Psoas muscle (tissue), 8 donors: Measurements from ENCODE around the gene FBXO8. TPM values are rescaled to one million over a fixed set of nuclear protein-coding genes. Genes with fewer than 3 reads are reported as not detected.
"Not testable (repeated sequence)": the region's sequence is repeated elsewhere in the genome, so short reads cannot be mapped to it uniquely, and the experiment has no call there.

Experiments
- ATAC-seq, 4 donors: fragments of 200-7000 bp; cut with Tn5 transposase; one replicate each; pipeline ENCODE4 v1.9.1; 2020; ENCODE audit warnings: moderate library complexity in 3 of 4, mild to moderate bottlenecking in 2 of 4
- DNase-seq, 2 donors: peaks; one replicate each; pipeline ENCODE4 v3.0.0-alpha.2; 2020
- H3K27ac ChIP-seq: fragments of 200-600 bp; one replicate; pipeline ENCODE4 v1.8.0; 2022
- H3K27me3 ChIP-seq, 3 donors: fragments of 200-600 bp in 1 of 3; one replicate each; pipeline versions ENCODE4 v1.6.1 to v1.8.0; 2013 to 2022; ENCODE audit warnings: low read length in 2 of 3, mild to moderate bottlenecking in 2 of 3, moderate library complexity in 1 of 3; ENCODE audit not compliant: insufficient read depth in 3 of 3
- H3K36me3 ChIP-seq, 2 donors: fragments of 200-600 bp in 1 of 2; one replicate each; pipeline versions ENCODE4 v1.6.1 to v1.8.0; 2013 to 2022; ENCODE audit warnings: low read depth in 1 of 2, mild to moderate bottlenecking in 1 of 2, moderate library complexity in 1 of 2; ENCODE audit not compliant: insufficient read depth in 1 of 2
- H3K4me1 ChIP-seq: fragments of 200-600 bp; one replicate; pipeline ENCODE4 v1.8.0; 2022
- H3K4me3 ChIP-seq: fragments of 200-600 bp; one replicate; pipeline ENCODE4 v1.8.0; 2022; ENCODE audit warnings: mild to moderate bottlenecking
- H3K9me3 ChIP-seq: fragments of 200-600 bp; one replicate; pipeline ENCODE4 v1.8.0; 2022
- CTCF ChIP-seq: fragments of 200-600 bp; IDR thresholded peaks from one replicate; pipeline ENCODE4 v1.8.0; 2022; ENCODE audit warnings: antibody characterized with exemption
- WGBS, 3 donors: extraction: QIAGEN DNeasy Blood & Tissue Kit; methylation state at CpG; one replicate each; pipeline versions ENCODE4 v1.1.6 to v1.1.7; 2013; 5-methylcytosine and 5-hydroxymethylcytosine counted together
- intact Hi-C, 2 donors: fragments of 100-400 bp; cut with DNase I; formaldehyde crosslinking; loops; one replicate each; pipeline versions ENCODE4 v1.11.0 to v1.14.2; 2022
- polyA plus RNA-seq, 3 donors: library from polyadenylated mRNA; stranded (reverse); fragments of 200-250 nt; gene quantifications; one replicate each; pipeline ENCODE4 v1.2.3, GENCODE V29; 2013
- total RNA-seq, 4 donors: library from RNA; stranded (reverse); fragmentation: NEBNext Ultra II Directional in 2 of 4; extraction: Animal tissue kit (Norgen Biotek cat#: 25700) in 2 of 4; gene quantifications; one replicate each; pipeline versions ENCODE4 v1.2.1 to v1.2.4, GENCODE V29; 2021 to 2023
- donor health status: healthy with polysubstance abuse.
- donor health status: DM: no; HTN: no; CAD: no; lungs with moderate emphysema.
- donor health status: Bipolar disorder and iron deficiency.
- donor health status: healthy.
- donor health status: DM: yes; HTN: yes; CAD: no.
- donor health status: DM: no; HTN: no; CAD: no.
- donor health status: DM: no; HTN: no; CAD: no.
- donor health status: DM: yes; HTN: yes; CAD: no.

Gene FBXO8
- total and polyA plus RNA-seq, 7 donors: 7.2 to 21.4 (median 10.2) TPM

GRCh38 chr4:174312993-174313392 lies 29.5 kb upstream of the FBXO8 start:
- intact Hi-C loops: no loop called here
- no peaks in the 10 kb centered on the region for H3K4me1 ChIP-seq
- no peak overlapping the region for H3K4me3 ChIP-seq
- TF ChIP-seq CTCF: no peak
- peaks cover 0 to 67% of the 10 kb centered on the region in 2 donors for H3K36me3 ChIP-seq
- ATAC-seq: no peak
- H3K27me3 ChIP-seq: no peaks in the 10 kb centered on the region
- H3K9me3 ChIP-seq: no peaks in the 10 kb centered on the region
- WGBS, 3 donors: 96 to 98% (median 97%) methylated on average over 3 of the region's 3 CpGs
- no peak for DNase-seq
- no peak overlapping the region for H3K27ac ChIP-seq

GRCh38 chr4:174307694-174308093 lies 24.2 kb upstream of the FBXO8 start:
- intact Hi-C loops: no loop called here
- no peaks in the 10 kb centered on the region for H3K4me1 ChIP-seq
- no peak overlapping the region for H3K27ac ChIP-seq
- DNase-seq (no peak), ATAC-seq (no peak)
- H3K4me3 ChIP-seq: no peak overlapping the region
- no peaks in the 10 kb centered on the region for H3K9me3 ChIP-seq
- peaks cover 0 to 92% of the 10 kb centered on the region in 2 donors for H3K36me3 ChIP-seq
- H3K27me3 ChIP-seq: no peaks in the 10 kb centered on the region
- WGBS, 3 donors: 84 to 94% (median 92%) methylated on average over 4 of the region's 4 CpGs
- no peak for TF ChIP-seq CTCF

DNA sequence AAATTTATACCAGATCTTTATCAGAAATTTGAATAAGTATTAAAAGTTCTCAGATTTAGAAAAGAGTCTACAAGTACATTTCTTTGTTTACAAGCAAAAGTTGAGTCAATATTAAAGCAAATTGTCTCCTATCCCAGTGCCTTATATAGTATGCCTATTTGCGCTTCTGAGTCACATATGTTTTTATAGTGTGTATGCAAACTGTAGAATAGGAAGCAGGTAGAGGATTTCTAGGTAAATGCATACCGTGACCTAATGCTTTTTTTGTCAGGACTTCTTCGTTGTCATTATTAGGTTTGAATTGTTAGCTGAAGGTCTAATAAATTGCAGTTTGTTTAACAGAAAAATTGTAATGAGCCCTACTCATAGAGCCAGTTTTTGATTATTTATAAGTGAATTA lies 22.5 kb upstream of the FBXO8 start:
- no peak for TF ChIP-seq CTCF
- Histone ChIP-seq H3K9me3 (no peaks in the 10 kb centered on the region), H3K4me1 (no peaks in the 10 kb centered on the region), H3K27ac (no peak overlapping the region), H3K27me3 (no peaks in the 10 kb centered on the region), H3K4me3 (no peak overlapping the region), H3K36me3 (peaks cover 0 to 91% of the 10 kb centered on the region in 2 donors)
- DNase-seq: no peak
- no peak for ATAC-seq
- intact Hi-C loops: no loop called here
- 95 to 99% (median 95%) methylated on average over 3 of the region's 3 CpGs for WGBS, 3 donors

DNA sequence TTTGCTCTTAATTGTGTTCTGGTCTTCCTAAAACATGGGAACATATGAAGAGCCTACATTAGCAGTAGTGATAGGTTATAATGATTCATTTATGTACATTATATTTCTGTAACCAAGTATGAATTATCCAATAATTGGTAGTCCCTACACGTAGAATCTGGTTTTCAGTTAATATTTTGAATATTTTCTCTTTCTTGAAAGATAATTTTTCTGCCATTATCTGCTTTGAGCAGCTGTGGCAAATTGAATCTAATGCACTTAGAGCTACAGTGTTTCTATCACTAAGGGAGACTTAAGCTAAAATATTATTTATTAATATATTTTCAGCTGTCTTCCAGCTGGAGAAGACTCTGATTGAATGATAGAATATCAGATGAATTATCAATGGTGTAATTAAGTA lies 21.2 kb upstream of the FBXO8 start:
- ATAC-seq (no peak), DNase-seq (no peak)
- H3K27me3 ChIP-seq: no peaks in the 10 kb centered on the region
- no peak overlapping the region for H3K4me3 ChIP-seq
- no peaks in the 10 kb centered on the region for H3K9me3 ChIP-seq
- H3K36me3 ChIP-seq: peaks cover 0 to 91% of the 10 kb centered on the region in 2 donors
- intact Hi-C loops: no loop called here
- WGBS, 3 donors: 96 to 100% (median 98%) methylated on average over 1 of the region's 1 CpG
- no peaks in the 10 kb centered on the region for H3K4me1 ChIP-seq
- no peak for TF ChIP-seq CTCF
- H3K27ac ChIP-seq: no peak overlapping the region

DNA sequence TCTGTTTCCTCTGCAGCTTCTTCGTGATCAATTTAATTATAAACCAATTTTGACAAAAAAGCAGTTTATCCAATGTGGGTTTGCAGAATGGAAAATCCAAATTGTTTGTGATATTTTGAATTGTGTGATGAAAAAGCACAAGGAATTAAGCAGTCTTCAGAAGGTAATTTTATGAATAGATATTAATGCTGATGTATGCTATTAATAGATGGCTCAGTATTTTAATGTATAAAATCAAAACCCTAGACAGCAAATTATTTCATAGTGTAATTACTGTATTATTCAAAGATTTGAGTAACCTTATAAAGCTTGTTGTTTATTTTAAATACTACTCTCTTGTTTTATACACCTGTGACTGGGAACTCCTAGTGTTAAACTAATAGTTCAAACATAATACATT lies 20.2 kb upstream of the FBXO8 start:
- H3K27me3 ChIP-seq: no peaks in the 10 kb centered on the region
- peaks cover 0 to 89% of the 10 kb centered on the region in 2 donors for H3K36me3 ChIP-seq
- no peaks in the 10 kb centered on the region for H3K4me1 ChIP-seq
- no peaks in the 10 kb centered on the region for H3K9me3 ChIP-seq
- TF ChIP-seq CTCF: no peak
- no peak overlapping the region for H3K4me3 ChIP-seq
- ATAC-seq (no peak), DNase-seq (no peak)
- 96 to 100% (median 100%) methylated on average over 1 of the region's 1 CpG for WGBS, 3 donors
- H3K27ac ChIP-seq: no peak overlapping the region
- intact Hi-C loops: no loop called here

DNA sequence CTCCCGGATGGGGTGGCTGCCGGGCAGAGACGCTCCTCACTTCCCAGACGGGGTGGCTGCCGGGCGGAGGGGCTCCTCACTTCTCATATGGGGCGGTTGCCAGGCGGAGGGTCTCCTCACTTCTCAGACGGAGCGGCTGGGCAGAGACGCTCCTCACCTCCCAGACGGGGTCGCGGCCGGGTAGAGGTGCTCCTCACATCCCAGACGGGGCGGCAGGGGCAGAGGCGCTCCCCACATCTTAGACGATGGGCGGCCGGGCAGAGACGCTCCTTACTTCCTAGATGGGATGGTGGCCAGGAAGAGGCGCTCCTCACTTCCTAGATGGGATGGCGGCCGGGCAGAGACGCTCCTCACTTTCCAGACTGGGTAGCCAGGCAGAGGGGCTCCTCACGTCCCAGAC lies 11.7 kb upstream of the FBXO8 start:
- intact Hi-C loops, H3K4me3 ChIP-seq, H3K4me1 ChIP-seq, DNase-seq, H3K27ac ChIP-seq, H3K27me3 ChIP-seq, ATAC-seq: not testable (repeated sequence)
- WGBS, 3 donors: 97 to 99% (median 99%) methylated on average over 14 to 25 of the region's 27 CpGs
- Histone ChIP-seq H3K9me3 (peaks cover 20% of the 10 kb centered on the region), H3K36me3 (peaks cover 0 to 12% of the 10 kb centered on the region in 2 donors)

GRCh38 chr4:174294641-174295040 lies 11.2 kb upstream of the FBXO8 start:
- ATAC-seq, H3K36me3 ChIP-seq, H3K4me1 ChIP-seq, H3K27me3 ChIP-seq, DNase-seq, intact Hi-C loops, H3K4me3 ChIP-seq, H3K27ac ChIP-seq: not testable (repeated sequence)
- 94 to 96% (median 96%) methylated on average over 12 to 28 of the region's 30 CpGs for WGBS, 3 donors
- H3K9me3 ChIP-seq: peaks cover 20% of the 10 kb centered on the region
